ENCODE measurements around the gene KCNE4. TPM values are rescaled to one million over a fixed set of nuclear protein-coding genes. Genes with fewer than 3 reads are reported as not detected.

Gene KCNE4
- total RNA-seq, 1 donor from 2014 or later: not detected

GRCh38 chr2:223099561-223099960, 47.6 kb downstream of the KCNE4 start:
- Mint-ChIP-seq H3K9me3 (ENCODE audit: unreplicated experiment) (no peaks in the 10 kb centered on the region), H3K27ac (ENCODE audit: unreplicated experiment) (no peak overlapping the region), H3K27me3 (ENCODE audit: unreplicated experiment) (peaks cover 3% of the 10 kb centered on the region), H3K36me3 (ENCODE audit: unreplicated experiment) (peaks cover 9% of the 10 kb centered on the region), H3K4me3 (ENCODE audit: unreplicated experiment) (no peak overlapping the region), H3K4me1 (ENCODE audit: low read depth, unreplicated experiment) (peaks cover 19% of the 10 kb centered on the region)
- no peak for TF ChIP-seq CTCF (IDR thresholded peaks at IDR 0.05; ENCODE audit: partially characterized antibody, unreplicated experiment)
- no peak for DNase-seq

- no peak for TF ChIP-seq CTCF (IDR thresholded peaks at IDR 0.05; ENCODE audit: partially characterized antibody, unreplicated experiment)
- Mint-ChIP-seq H3K27me3 (ENCODE audit: unreplicated experiment) (peaks cover 3% of the 10 kb centered on the region), H3K9me3 (ENCODE audit: unreplicated experiment) (no peaks in the 10 kb centered on the region), H3K4me1 (ENCODE audit: low read depth, unreplicated experiment) (peaks cover 18% of the 10 kb centered on the region), H3K27ac (ENCODE audit: unreplicated experiment) (no peak overlapping the region), H3K36me3 (ENCODE audit: unreplicated experiment) (peaks cover 9% of the 10 kb centered on the region), H3K4me3 (ENCODE audit: unreplicated experiment) (no peak overlapping the region)
- no peak for DNase-seq
Measured at GRCh38 chr2:223100061-223100511, 48.1 kb downstream of the KCNE4 start.

GRCh38 chr2:223101340-223102039, 49.5 kb downstream of the KCNE4 start:
- peak; percentile 34 for TF ChIP-seq CTCF (IDR thresholded peaks at IDR 0.05; ENCODE audit: partially characterized antibody, unreplicated experiment)
- peak; percentile 39 for DNase-seq
- H3K4me1 Mint-ChIP-seq (ENCODE audit: low read depth, unreplicated experiment): peaks cover 18% of the 10 kb centered on the region
- no peak overlapping the region for H3K4me3 Mint-ChIP-seq (ENCODE audit: unreplicated experiment)
- no peaks in the 10 kb centered on the region for H3K9me3 Mint-ChIP-seq (ENCODE audit: unreplicated experiment)
- H3K27me3 Mint-ChIP-seq (ENCODE audit: unreplicated experiment): peaks cover 3% of the 10 kb centered on the region
- peak overlapping the region; percentile 75 for H3K27ac Mint-ChIP-seq (ENCODE audit: unreplicated experiment)
- peaks cover 9% of the 10 kb centered on the region for H3K36me3 Mint-ChIP-seq (ENCODE audit: unreplicated experiment)

- Mint-ChIP-seq H3K36me3 (ENCODE audit: unreplicated experiment) (peaks cover 9% of the 10 kb centered on the region), H3K4me3 (ENCODE audit: unreplicated experiment) (no peak overlapping the region), H3K9me3 (ENCODE audit: unreplicated experiment) (no peaks in the 10 kb centered on the region), H3K27me3 (ENCODE audit: unreplicated experiment) (peaks cover 3% of the 10 kb centered on the region), H3K27ac (ENCODE audit: unreplicated experiment) (peak overlapping the region; percentile 0), H3K4me1 (ENCODE audit: low read depth, unreplicated experiment) (peaks cover 18% of the 10 kb centered on the region)
- no peak for DNase-seq
- TF ChIP-seq CTCF (IDR thresholded peaks at IDR 0.05; ENCODE audit: partially characterized antibody, unreplicated experiment): no peak
Measured at GRCh38 chr2:223102040-223102400, 50.0 kb downstream of the KCNE4 start.

- TF ChIP-seq CTCF (IDR thresholded peaks at IDR 0.05; ENCODE audit: partially characterized antibody, unreplicated experiment): no peak
- peaks cover 9% of the 10 kb centered on the region for H3K36me3 Mint-ChIP-seq (ENCODE audit: unreplicated experiment)
- peak overlapping the region; percentile 0 for H3K27ac Mint-ChIP-seq (ENCODE audit: unreplicated experiment)
- H3K4me1 Mint-ChIP-seq (ENCODE audit: low read depth, unreplicated experiment): peaks cover 18% of the 10 kb centered on the region
- H3K9me3 Mint-ChIP-seq (ENCODE audit: unreplicated experiment): no peaks in the 10 kb centered on the region
- H3K4me3 Mint-ChIP-seq (ENCODE audit: unreplicated experiment): no peak overlapping the region
- no peak for DNase-seq
- peaks cover 3% of the 10 kb centered on the region for H3K27me3 Mint-ChIP-seq (ENCODE audit: unreplicated experiment)
Measured at GRCh38 chr2:223102450-223102849, 50.5 kb downstream of the KCNE4 start.
